ENCODE measurements around the gene ESR1.

DNA sequence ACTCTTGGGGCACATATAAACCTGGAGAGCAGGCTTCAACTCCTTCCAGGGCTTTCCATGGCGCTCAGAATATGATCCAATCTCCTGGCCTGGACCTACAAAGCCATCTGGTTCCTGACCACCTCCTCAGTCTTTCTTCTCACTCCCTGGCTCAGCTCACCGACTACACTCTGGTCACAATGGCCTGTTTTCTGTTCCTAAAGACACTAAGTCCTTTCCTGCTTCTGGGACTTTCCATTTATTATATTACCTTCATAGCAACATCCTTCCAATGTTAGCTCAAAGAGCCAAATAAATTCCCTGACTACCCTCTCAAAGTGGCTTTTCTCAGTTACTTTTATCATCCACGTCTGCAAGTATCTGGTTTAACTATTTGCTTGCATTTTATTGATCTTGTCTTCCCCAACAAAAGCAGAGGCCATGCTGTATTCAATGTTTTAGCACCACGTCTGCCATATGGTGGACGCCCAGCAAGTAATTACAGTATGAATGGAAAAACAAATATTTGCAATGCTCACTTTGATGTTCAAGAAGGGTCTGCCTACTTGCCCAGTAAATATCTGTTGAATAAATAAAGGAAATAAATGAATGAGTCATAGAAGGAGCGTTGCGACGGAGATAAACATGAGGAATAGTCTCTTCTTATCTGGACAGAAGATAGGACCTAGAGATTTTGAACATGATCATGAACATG is 328.4 kb downstream of the ESR1 start:
- TF ChIP-seq CTCF (IDR thresholded peaks at IDR 0.05; ENCODE audit: insufficient read depth, low read depth, low read length) (no peak), EZH2 (IDR thresholded peaks at IDR 0.05; ENCODE audit: insufficient read depth, low read length) (no peak)
